Kidney epithelial cell (primary cell): ENCODE data around the gene CADPS. TPM values are rescaled to one million over a fixed set of nuclear protein-coding genes. Genes with fewer than 3 reads are reported as not detected.

ENCODE experiments used
- DNase-seq: peaks from one replicate; pipeline ENCODE4 v3.0.0-alpha.2; 2010; ENCODE audit warnings: low read depth
- H3K27me3 ChIP-seq: 2 replicates; pipeline ENCODE4 v1.6.0; 2011; ENCODE audit warnings: low read length; ENCODE audit not compliant: control insufficient read depth, insufficient read depth
- H3K36me3 ChIP-seq: 2 replicates; pipeline ENCODE4 v1.5.1; 2011; ENCODE audit warnings: low read length; ENCODE audit not compliant: control insufficient read depth, insufficient read depth
- H3K4me3 ChIP-seq: 2 replicates; pipeline ENCODE4 v1.5.1; 2011; ENCODE audit warnings: low read depth, mild to moderate bottlenecking, control low read depth, low read length
- total RNA-seq: library from RNA; depleted of rRNA; stranded (reverse); fragments of >200 nt; gene quantifications from 2 replicates; pipeline ENCODE4 v1.2.3, GENCODE V29; 2015
- TF ChIP-seq, protein P1 (sequence below): IDR thresholded peaks from 2 replicates; pipeline ENCODE4 v1.5.1; 2011; ENCODE audit warnings: mild to moderate bottlenecking, moderate library complexity, low read length, control low read depth, inconsistent platforms; ENCODE audit not compliant: insufficient read depth, poor library complexity, severe bottlenecking

Gene CADPS
- total RNA-seq, 1 donor from 2014 or later, result 0.08 TPM

- DNase-seq, result no peak
- peaks cover 25% of the 10 kb centered on the region for H3K27me3 ChIP-seq
- H3K4me3 ChIP-seq, result no peak overlapping the region
- no peaks in the 10 kb centered on the region for H3K36me3 ChIP-seq
- TF ChIP-seq, protein P1, sequence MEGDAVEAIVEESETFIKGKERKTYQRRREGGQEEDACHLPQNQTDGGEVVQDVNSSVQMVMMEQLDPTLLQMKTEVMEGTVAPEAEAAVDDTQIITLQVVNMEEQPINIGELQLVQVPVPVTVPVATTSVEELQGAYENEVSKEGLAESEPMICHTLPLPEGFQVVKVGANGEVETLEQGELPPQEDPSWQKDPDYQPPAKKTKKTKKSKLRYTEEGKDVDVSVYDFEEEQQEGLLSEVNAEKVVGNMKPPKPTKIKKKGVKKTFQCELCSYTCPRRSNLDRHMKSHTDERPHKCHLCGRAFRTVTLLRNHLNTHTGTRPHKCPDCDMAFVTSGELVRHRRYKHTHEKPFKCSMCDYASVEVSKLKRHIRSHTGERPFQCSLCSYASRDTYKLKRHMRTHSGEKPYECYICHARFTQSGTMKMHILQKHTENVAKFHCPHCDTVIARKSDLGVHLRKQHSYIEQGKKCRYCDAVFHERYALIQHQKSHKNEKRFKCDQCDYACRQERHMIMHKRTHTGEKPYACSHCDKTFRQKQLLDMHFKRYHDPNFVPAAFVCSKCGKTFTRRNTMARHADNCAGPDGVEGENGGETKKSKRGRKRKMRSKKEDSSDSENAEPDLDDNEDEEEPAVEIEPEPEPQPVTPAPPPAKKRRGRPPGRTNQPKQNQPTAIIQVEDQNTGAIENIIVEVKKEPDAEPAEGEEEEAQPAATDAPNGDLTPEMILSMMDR, result no peak
Measured at GRCh38 chr3:62872318-62872717, 2.9 kb downstream of the CADPS start.

DNA sequence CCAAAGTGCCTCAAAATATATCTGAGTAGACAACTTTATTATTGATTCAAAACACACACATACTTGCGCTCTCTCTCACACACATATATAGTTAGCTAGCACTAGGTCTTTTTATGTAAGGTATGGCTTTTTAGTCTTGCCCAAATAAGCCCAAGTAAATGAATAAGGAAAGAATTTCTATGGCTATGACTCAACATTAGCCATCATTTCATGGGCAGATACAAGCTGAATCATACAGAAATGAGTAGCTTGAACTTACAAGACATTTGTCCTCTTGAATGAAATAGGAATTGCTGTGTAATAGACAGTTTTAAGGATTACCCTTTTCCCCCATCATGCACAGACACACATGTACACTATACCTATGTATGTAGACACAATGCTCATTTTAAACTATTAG is 4.9 kb downstream of the CADPS start:
- TF ChIP-seq, protein P1, result no peak
- H3K36me3 ChIP-seq, result no peaks in the 10 kb centered on the region
- H3K27me3 ChIP-seq, result peaks cover 17% of the 10 kb centered on the region
- H3K4me3 ChIP-seq, result no peak overlapping the region
- peak; percentile 29 for DNase-seq

DNA sequence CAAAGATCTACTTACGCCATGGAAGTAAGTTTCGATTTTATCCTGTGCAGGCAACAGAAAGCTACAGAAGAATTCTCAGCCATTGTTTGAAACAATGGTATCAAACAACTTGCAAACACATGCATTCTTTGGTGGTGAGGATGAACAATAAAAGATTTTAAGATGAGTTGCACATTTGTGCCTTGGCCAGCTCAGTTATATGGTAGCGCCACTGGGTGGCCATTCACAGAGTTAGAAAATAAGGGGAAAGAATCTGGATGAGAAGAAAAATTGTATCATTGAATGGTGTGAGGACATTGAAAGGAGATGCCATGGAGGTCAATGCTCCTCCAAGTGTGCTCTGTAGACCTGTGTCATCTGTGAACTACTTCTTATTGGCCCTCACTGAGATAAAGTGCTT is 11.6 kb downstream of the CADPS start:
- no peak overlapping the region for H3K4me3 ChIP-seq
- TF ChIP-seq, protein P1, result no peak
- no peaks in the 10 kb centered on the region for H3K27me3 ChIP-seq
- no peaks in the 10 kb centered on the region for H3K36me3 ChIP-seq
- no peak for DNase-seq

- TF ChIP-seq, protein P1, result no peak
- Histone ChIP-seq H3K27me3 (no peaks in the 10 kb centered on the region), H3K36me3 (no peaks in the 10 kb centered on the region), H3K4me3 (no peak overlapping the region)
- DNase-seq, result no peak
Measured at GRCh38 chr3:62859203-62859791, 15.9 kb downstream of the CADPS start.

GRCh38 chr3:62845996-62846395 is 29.2 kb downstream of the CADPS start:
- Histone ChIP-seq H3K4me3 (no peak overlapping the region), H3K27me3 (no peaks in the 10 kb centered on the region), H3K36me3 (no peaks in the 10 kb centered on the region)
- no peak for DNase-seq
- TF ChIP-seq, protein P1, result no peak

DNA sequence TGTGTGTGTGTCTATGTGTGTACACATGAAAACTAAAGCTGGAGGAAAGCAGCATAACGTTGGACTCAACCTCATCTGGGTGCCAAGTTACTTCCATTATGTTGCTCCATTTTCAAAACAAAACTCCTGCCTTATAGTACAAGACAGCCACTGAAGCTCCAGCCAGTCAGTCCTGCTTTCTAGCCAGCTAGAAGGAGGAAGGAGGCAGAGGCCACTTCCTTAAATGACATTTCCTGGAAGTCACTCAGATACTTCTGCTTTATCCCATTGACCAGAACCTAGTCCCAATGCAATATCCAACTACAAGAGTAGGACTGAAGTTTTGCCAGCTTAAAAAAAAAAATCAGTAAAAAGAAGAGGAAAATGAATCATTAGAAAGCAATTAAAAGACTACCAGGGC is 31.7 kb downstream of the CADPS start:
- Histone ChIP-seq H3K4me3 (no peak overlapping the region), H3K36me3 (no peaks in the 10 kb centered on the region), H3K27me3 (no peaks in the 10 kb centered on the region)
- TF ChIP-seq, protein P1, result no peak
- DNase-seq, result no peak
